HG03521 (cell line): ENCODE results near the gene FDPS.
"Not testable (repeated sequence)": the region's sequence is repeated elsewhere in the genome, so short reads cannot be mapped to it uniquely, and the experiment has no call there.

Experiments used
- ATAC-seq: cut with Tn5 transposase; IDR thresholded peaks from one replicate; pipeline ENCODE4 v1.9.1; 2021; ENCODE audit warnings: mild to moderate bottlenecking, moderate library complexity; ENCODE audit not compliant: unreplicated experiment

Gene FDPS

GRCh38 chr1:155285063-155285462 lies 23.6 kb upstream of the FDPS start:
- no peak for ATAC-seq

DNA sequence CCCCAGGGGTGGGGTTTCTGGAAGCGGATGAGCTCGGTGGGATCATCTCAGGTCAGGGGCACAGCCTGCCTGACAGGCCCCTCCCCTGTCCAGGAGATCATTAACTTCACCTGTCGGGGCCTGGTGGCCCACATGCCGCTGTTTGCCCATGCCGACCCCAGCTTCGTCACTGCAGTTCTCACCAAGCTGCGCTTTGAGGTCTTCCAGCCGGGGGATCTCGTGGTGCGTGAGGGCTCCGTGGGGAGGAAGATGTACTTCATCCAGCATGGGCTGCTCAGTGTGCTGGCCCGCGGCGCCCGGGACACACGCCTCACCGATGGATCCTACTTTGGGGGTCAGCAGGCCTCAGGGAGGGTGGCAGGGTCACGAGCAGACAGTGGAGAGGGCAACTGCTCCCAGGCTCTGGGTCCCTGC lies 23.0 kb upstream of the FDPS start:
- ATAC-seq, result no peak

DNA sequence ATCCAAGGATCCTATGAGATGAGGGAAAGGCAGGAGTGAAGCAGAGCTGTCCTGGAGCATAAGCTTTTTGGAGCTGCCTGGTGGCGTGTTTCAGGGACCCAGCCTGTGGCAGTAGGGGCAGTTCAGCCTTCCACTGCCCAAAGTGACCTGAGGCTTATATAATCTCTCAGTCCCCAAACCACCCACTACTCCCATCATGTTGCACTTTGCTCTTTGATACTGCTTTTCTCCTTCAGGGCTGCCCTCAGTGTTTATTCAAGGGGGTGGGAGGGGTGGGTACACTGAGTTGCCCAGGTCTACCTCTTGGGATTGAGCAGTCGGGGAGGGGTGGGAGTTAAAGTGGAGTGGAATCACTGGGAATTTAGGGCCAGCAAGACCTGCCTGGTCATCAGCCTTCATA lies 22.1 kb upstream of the FDPS start:
- no peak for ATAC-seq

GRCh38 chr1:155287987-155288543 lies 20.6 kb upstream of the FDPS start:
- no peak for ATAC-seq

DNA sequence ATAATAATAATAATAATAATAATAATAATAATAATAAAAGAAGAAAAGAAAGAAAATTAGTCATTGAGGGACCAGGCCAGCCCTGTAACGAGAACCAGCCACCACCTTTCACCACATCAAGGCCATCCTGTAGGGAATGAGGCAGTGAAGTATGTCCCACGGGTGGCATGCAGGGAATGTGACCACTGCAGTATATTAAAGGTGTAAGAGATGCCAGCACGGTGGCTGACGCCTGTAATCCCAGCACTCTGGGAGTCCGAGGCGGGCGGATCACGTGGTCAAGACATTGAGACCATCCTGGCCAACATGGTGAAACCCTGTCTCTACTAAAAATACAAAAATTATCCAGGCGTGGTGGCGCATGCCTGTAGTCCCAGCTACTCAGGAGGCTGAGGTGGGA lies 17.7 kb upstream of the FDPS start:
- ATAC-seq, result not testable (repeated sequence)

GRCh38 chr1:155293086-155293749 lies 15.4 kb upstream of the FDPS start:
- no peak for ATAC-seq

DNA sequence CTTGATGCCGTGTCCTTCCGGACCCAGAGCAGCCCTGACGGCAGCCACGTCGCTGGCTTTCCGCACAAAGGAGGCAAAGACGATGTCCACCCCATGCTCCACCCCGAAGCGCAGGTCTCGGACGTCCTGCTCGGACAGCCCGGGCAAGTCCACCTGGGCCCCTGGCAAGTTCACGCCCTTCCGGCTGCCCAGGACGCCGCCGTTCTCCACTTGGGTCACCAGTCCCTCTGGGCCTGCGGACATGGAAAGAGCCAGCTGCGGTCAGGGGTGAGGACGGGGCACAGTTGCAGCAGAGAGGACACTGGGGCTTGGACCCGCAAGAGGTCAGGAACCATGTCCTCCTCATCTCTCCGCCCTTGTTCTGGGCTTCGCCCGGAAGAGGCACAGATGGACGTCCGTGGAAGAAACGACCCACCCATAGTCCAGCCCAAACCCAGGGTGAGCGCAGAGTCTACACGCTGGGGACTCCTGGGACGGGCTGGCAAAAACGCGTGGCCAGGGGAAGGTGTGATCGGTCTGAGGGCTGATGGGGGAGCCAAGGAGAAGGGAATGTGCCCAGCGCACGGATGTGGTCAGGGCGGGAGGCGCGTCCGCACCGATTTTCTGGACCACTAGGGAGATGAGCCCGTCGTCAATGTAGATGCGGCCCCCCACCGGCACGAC lies 14.0 kb upstream of the FDPS start:
- no peak for ATAC-seq

DNA sequence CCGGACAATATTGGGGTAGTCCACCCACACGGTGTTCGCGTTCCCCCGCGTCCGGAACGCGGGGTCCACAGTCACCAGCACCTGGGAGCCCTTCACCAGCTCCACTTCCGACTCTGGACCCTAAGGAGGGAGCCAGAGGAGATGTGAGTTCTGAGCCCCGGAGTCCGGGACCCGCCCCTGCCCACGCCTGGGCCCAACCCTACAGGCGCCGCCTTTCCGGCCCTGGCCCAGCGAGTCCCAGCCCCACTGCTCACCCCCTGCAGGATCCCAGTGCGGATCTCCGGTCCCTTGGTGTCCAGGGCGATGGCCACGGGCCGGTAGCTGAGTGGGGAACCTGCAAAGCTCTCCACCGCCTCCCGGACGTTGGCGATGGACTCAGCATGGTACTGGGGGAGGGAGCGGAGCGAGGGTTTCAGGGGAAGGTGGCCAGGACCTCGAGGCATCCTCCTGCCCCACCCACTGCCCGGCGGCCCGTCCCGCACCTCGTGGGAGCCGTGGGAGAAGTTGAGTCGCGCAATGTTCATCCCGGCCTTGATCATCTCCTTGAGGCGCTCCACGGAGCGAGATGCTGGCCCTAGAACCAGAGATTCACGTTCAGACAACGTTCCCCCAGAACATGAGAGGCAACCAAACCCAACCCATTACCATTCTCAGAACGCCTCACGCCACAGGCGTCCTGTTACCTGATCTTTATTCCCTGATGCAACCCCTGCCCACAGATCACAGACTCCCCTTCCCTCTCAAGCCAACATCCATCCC lies 13.3 kb upstream of the FDPS start:
- no peak for ATAC-seq

DNA sequence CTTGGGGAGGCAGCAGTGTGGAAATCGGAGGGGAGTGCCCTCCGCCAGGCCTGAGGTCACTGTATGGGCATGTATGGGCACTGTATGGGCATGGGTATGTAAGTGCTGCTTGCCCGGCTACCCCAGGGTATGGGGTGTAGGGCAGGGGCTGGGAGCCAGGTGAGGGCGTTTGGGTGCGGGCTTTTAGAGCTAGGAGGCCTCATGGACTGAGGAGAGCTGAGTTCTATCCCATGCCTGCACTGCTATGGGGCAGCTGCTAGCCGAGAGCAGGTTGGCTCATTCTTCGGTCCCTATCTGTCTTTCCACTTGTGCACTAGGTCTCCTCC lies 12.8 kb upstream of the FDPS start:
- ATAC-seq, result no peak

DNA sequence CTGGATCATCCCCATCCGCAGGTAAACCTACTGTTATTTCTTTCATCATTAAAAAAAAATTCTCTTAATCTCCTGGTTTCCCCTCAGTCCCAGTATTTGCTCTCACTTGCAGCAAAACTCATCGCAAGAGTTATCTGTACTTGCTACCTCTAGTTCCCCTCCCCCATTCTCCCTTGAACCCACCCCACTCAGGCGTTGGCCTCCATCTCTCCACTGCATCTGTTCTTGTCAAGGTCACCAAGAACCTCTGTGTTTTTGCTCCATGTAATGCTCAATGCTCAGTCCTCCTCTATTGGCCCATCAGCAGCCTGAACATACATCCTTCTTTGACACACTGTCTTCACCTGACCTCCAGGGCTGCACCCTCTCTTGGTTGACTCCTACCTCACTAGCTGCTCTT lies 12.0 kb upstream of the FDPS start:
- no peak for ATAC-seq

- ATAC-seq, result no peak
These were observed 11.3 kb upstream of the FDPS start for GRCh38 chr1:155297384-155297783.

DNA sequence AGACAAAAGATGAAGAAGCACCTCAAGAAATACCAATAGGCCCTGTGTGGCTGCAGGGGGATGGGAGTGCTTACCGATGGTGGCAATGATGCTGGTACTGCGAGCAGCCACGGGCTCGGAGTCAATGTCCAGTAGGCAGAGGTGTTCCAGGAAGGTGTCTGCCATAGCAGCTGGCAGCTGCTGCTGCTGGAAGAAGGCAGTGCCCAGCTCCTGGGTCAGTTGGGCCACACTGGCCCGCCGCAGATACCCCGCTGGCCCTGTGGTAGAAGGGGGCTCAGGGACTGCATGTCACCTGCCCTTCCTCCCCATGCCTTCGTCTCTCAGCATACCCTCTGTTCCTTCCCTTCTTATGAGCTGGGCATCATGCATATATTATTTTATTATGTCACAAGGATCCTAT lies 8.6 kb upstream of the FDPS start:
- no peak for ATAC-seq

DNA sequence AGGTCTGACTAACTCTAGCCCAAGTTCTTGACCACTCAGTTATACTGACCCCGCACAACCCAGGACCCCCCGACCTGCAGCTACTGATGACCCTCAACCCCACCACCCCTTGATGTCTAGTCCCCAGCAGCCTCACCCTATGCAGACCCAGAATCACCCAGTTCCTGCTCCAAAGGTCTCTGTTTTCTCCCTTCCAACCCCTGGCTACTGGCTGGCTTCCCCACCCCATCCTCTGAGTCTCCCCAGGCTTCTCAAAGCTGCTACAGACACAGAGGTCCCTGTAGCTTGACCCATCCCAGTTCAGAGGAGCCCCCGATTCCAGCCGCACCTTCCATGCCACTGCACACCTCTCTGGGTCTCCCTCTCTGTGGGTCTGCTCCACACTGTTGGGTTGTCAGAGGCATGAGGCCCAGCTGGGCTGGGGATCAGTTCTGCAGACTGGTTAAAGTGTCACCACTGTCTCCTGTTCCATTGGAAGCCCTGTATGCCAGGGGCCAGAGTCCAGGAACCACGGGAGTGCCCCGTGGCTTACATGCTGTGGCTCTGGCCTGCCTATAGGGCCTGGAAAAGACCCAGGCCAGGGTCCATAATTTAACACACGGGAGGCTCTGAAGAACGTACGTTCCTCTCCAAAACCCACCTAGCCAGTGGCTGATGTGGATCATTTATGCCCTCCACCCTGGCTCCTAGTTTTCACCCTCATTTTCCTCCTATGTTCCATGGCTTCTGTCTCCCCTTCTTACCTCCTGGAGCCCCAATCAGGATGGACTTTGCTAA lies 7.9 kb upstream of the FDPS start:
- no peak for ATAC-seq

- ATAC-seq, result no peak
These were observed 7.3 kb upstream of the FDPS start, which contains the start of gene PKLR for GRCh38 chr1:155301342-155301841. Gene PKLR (minus strand): TSS chr1:155301438. CDS start chr1:155301395, 43 bp downstream.

DNA sequence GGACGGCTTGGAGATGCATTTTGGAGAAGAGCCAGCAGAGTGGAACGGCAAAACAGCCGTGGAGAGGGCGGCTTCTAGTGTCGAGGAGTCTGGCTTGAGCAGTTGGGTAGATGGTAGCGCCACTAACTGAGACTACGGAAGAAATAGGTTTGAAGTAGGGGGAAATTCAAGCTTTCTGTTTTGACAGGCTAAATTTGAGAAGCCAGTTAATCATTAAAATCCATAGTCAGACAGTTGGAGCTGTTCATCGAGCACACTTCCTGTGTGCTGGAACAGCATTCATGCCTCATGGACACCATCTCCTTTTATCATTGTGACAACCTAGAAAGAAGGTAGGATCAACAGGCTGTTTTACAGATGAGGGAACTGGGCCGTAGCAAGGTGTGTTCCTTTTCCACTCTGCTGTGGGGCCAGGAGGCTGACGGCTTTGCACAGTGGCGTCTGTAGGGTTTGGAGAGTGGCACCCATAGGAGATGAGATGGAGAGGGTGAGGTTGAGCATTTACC lies 4.1 kb upstream of the FDPS start:
- no peak for ATAC-seq

DNA sequence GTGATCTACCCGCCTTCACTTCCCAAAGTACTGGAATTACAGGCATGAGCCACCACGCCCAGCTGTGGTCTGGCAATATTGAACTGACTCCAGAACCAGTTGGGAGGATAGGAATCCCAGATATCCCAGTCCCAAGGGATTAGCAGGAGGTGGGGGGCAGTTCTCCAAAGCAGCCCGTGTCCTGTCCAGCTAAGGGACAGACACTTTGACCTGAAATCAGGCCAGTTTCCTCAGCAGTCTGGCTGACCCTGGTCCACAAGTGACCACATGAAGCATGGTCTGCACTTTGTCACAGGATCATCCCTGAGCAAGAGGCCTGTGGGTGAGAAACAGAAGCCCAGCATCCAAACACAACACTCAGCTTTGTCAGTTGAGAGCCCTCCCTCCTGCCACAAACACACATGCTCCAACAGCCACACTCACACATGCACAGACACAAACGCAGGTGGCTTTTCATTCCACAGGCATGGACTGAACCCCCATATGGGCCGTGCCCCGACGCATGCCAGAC lies 2.7 kb upstream of the FDPS start:
- no peak for ATAC-seq

GRCh38 chr1:155307247-155307740 lies 1.4 kb upstream of the FDPS start:
- no peak for ATAC-seq

GRCh38 chr1:155309423-155310021 lies 856 bp downstream of the FDPS start:
- no peak for ATAC-seq

- ATAC-seq, result no peak
These were observed 4.6 kb downstream of the FDPS start for GRCh38 chr1:155313261-155313660.

- no peak for ATAC-seq
These were observed 8.3 kb downstream of the FDPS start for GRCh38 chr1:155316922-155317321.
